NCI-H187 treated with DMSO at 0.1 percent for 48 hours (cell line): ENCODE measurements around the gene WDR38.

ENCODE experiments used
- DNase-seq: peaks from one replicate; lab custom pipeline; 2025; lab: John Stamatoyannopoulos, UW

Gene WDR38

GRCh38 chr9:124858330-124859046 is 5.2 kb downstream of the WDR38 start:
- no peak for DNase-seq

DNA sequence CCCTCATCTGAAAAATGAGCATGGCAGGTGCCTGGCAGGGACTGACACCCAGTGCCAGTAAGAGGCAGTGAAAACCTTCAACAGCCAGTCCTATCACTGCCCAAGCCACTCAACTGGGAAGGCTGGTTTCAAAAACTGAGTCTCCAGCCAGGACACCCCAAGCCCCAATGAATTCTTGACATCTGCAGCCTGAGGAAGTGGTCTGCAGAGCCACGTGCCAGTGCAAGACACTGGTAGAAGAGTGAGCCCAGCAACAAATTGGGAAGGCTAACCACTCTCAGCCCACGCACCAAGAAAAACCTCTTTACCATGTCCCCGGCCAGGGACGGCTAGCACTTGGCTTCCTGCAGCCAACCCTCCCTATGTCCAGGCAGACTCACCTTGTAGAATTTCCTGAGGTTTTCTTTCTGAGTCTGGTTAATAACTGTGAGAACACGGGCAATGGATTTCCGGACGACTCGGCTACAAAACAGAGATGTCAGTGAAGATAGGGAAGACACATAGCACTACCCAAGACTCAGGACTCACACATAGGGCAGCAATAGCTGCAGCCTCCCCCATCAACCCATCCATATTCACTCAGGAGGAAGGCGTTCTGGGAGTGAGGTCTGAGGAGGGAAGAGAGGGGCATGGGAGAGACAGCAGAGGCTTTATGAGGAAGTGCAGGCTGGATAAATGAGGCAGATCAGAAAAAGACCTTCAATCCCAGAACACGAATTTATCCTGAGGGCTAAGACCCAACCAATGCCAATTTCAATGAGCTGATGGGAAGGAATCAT is 6.7 kb downstream of the WDR38 start:
- DNase-seq: no peak

DNA sequence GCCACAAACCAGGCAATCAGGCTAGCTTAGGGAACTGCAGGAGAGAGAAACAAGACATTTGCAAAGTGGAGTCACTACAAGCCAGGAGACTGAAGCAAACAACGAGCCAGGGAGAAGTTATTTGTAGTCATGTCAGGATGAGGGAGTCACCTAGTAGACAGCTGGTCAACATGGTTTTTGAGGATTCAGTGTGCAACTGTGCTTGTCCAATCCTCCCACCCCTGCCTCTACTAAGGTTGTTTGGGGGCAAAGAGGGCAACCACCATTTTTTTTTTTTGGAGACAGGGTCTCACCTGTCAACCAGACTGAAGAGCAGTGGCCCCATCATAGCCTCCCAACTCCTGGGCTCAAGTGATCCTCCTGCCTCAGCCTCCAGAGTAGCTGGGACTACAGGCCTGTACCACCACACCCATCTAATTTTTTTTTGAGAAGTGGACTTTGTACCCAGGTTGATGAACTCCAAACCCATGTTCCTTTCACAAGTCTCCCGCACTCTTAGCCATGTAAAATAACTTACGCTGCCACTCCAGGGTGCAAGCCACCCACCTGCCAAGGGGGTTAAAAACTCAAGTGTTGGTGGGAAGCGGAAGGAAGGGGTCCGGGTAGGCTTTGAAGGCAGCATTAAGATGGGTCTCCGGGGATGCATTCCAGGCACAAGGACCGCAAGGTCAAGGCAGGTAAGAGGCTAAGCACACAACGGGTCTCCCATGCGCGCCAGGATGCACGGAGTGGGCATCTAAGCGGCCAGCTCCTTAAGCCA is 7.5 kb downstream of the WDR38 start:
- DNase-seq: no peak

- peak; percentile 37 for DNase-seq
Measured at GRCh38 chr9:124861342-124862229, 8.3 kb downstream of the WDR38 start, which contains the start of the genes ARPC5L and RPL35. ARPC5L (plus strand) TSS chr9:124862130; CDS start chr9:124869291, 7,161 bp downstream. RPL35 (minus strand) TSS chr9:124861957; CDS start chr9:124861912, 45 bp downstream.

DNA sequence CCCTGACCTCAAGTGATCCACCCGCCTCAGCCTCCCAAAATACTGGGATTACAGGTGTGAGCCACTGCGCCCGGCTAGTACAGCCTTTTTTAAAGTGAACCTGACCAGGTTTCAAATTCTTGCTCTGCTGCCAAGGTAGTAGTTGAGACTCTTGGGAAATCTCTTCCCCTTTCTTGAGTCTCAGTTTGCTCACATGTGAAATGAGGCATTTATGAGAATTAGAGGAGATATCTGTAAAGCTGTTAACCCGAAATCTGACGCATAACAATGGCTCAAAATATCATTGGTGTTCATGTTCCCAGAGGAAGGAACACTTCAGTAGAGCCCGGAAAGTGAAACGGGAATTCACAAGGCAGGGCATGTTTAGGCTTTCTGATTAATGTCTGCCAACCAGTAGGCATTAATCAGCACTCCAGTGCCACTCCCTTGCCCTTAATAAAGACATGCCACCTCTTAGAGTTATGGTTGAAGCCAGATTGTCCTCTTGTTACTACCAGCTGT is 10.2 kb downstream of the WDR38 start:
- no peak for DNase-seq

GRCh38 chr9:124868511-124869465 is 15.5 kb downstream of the WDR38 start:
- no peak for DNase-seq

DNA sequence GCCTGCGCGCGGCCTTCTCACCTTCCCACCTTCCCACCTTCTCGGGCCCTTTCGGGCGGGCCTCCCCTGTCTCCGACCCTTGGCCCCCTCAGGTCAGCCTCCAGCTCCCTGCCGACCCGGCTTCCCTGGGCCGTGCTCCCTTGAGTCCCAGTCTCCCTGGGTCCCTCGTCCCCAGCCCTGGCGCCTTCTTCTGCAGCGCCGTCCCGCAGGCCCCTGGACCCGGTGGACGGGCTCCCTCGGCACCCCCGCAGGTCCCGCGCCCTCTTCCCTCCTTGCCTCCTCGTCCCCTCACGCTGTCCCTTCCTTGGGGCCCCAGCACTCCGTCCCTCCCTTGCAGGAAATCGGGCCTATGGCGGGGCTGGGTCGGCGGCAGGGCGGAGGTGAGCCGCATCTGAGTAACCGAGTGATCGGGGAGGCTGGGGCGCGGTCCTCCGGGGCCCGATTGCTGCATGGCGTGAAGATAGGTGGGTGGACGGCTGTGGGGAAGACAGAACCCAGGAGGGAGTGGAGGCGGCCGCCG is 16.3 kb downstream of the WDR38 start:
- no peak for DNase-seq

- DNase-seq: no peak
Measured at GRCh38 chr9:124869986-124870560, 16.8 kb downstream of the WDR38 start.

DNA sequence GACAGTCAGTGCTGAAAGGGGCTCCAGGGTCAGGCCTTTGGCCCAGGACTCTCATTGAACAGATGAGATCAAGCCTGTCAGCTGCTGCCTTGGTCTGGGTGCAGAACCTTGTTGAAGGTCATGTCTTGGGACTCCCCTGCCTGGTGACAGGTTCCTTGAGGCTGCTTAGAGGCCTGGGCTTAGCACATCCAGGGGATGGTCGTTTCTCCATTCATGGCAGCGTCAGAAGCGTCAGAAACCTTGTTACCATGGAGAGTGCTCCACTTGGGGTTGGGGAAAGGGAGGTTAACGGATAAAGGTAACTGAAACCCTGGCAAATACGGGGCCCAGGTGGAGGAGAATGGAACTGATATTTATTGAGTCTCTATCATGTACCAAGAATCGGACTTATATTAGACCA is 17.5 kb downstream of the WDR38 start:
- no peak for DNase-seq

GRCh38 chr9:124871156-124871561 is 17.9 kb downstream of the WDR38 start:
- DNase-seq: no peak

GRCh38 chr9:124873664-124874063 is 20.4 kb downstream of the WDR38 start:
- DNase-seq: no peak

DNA sequence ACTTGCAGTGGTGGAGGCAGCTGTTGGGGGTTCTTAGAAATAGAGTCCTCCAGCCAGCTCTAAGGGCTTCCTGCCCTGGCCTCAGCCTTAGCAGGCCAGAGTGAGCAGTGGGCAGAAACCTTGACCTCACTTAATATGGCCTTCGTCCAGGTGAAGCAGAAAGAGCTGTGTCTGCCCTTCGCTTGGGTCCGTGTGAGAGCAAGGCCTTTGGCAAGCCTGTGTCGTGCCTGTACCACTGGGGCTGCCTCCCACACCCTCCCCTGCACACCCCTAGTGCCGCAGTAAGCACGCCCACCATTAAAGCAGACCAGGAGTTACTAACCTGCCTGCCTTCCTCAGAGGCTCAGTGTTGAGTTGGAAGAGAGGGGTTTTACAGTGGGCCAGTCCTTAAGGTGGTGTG is 22.2 kb downstream of the WDR38 start:
- DNase-seq: no peak

GRCh38 chr9:124877021-124877782 is 23.9 kb downstream of the WDR38 start:
- DNase-seq: no peak

- no peak for DNase-seq
Measured at GRCh38 chr9:124878021-124878420, 24.8 kb downstream of the WDR38 start.

DNA sequence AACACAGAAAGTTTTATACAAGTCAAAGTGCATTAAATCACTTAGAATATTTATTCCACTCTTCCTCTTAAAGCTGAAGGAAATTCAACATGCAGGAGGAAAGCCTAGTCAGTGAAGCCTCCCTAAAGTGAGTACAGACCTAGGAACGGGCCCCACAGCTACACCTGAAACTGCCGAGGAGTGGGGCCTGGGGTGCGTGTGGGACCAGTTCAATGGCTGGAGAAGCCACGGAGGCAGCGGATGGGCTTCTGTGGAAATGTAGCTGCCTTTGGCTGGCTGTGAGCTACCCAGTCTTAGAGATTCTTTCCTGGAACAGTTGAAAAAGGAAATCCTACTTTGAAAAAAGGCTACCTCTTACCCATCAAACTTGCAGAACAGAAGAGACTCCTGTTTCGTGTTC is 25.3 kb downstream of the WDR38 start:
- no peak for DNase-seq

DNA sequence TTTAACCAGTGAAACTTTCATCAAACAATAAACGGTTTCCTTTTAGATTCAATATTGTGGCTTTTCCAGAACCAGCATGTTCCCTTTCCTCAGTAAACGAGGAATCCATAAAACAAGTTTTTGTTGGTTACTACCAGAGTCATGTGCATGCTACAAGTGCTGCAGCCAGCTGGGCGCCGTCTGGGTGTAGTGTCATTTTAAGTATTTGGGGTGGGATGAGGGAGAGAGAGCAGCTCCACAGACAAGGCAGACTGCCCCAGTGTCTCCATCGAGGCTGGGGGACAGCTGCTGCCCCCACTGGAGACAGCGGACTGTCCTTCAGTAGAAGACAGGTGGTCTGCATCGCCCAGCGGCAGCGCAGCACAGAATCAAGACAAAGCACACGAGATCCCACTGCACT is 26.0 kb downstream of the WDR38 start:
- DNase-seq: no peak

DNA sequence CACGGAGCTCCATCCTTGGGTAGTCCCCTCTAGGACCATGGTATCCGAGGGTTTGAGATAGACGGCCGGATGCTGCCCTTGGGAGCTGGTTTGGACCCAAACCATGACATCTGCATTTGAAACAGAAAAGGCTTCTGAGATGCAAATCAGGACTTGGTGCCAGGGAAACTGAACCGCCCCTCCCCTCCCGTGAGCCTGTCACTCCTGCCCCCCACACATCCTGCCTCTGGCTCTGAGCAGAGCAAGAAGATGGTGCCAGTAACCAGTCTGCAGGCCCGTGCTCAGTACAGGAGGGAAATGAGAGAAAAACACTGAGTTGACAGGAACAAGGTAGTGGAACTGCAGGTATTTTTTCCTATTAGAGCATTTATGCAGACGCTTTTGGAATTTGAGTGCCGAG is 27.2 kb downstream of the WDR38 start:
- DNase-seq: no peak

DNA sequence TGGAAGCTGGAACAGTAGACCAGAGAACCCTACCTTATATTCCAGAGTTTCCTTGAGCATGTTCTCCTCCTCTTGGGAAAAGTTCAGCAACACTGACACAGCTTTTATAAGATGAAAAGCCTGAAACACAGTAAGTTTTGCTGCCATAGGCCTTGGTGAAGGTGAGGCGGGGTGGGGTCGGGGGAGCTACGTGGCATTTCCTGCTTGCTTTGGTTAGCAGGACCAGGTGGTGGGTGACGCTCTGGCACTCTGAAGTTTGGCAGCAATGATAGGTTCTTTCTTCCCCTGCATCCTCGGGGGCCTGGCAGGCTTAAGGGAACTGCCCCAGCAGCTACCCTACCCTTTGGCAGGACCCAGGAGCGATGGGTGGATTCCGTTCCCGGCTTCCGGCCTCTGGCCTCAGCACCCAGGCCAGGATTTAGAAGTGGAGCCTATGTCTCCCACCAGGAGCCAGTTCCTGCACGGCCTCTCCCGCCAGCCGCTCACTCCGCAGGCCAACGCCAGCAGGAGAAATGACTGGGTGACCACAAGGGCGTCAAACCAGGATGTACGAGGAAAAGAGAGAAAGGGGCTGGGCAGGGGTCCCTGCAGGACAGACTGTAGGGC is 28.0 kb downstream of the WDR38 start:
- no peak for DNase-seq
